Hypothalamus (tissue), 51 donors: ENCODE results near the gene ELK4.

ENCODE experiments used
- DNase-seq, 51 donors: peaks; one replicate each; lab custom pipeline; 2025; lab: John Stamatoyannopoulos, UW

The ELK4 gene

GRCh38 chr1:205598841-205599668 lies 32.8 kb downstream of the ELK4 start:
- peak in 34 of 51 donors; percentile 7 to 65 (median 40) for DNase-seq

GRCh38 chr1:205597691-205598314 lies 34.0 kb downstream of the ELK4 start:
- DNase-seq = no peak

GRCh38 chr1:205596876-205597275 lies 34.9 kb downstream of the ELK4 start:
- DNase-seq = no peak

- DNase-seq = no peak
Observed at GRCh38 chr1:205595861-205596260, 36.0 kb downstream of the ELK4 start.

GRCh38 chr1:205595435-205595834 lies 36.4 kb downstream of the ELK4 start:
- DNase-seq = no peak

GRCh38 chr1:205594846-205595245 lies 37.0 kb downstream of the ELK4 start:
- no peak for DNase-seq

- DNase-seq = no peak
Observed at GRCh38 chr1:205593967-205594366, 37.8 kb downstream of the ELK4 start.

GRCh38 chr1:205593532-205593931 lies 38.3 kb downstream of the ELK4 start:
- DNase-seq = no peak

- DNase-seq = no peak
Observed at GRCh38 chr1:205592443-205593003, 39.3 kb downstream of the ELK4 start.

- peak; percentile 27 to 97 (median 73) for DNase-seq
Observed at GRCh38 chr1:205591522-205592351, 40.1 kb downstream of the ELK4 start.

GRCh38 chr1:205590777-205591513 lies 40.9 kb downstream of the ELK4 start:
- DNase-seq = no peak

- no peak for DNase-seq
Observed at GRCh38 chr1:205590457-205590768, 41.4 kb downstream of the ELK4 start.

- DNase-seq = no peak
Observed at GRCh38 chr1:205589618-205590456, 42.0 kb downstream of the ELK4 start.

GRCh38 chr1:205589046-205589445 lies 42.8 kb downstream of the ELK4 start:
- no peak for DNase-seq

- peak in 9 of 51 donors; percentile 6 to 72 (median 20) for DNase-seq
Observed at GRCh38 chr1:205588636-205589035, 43.2 kb downstream of the ELK4 start.

- DNase-seq = no peak
Observed at GRCh38 chr1:205587581-205587980, 44.2 kb downstream of the ELK4 start.

- no peak for DNase-seq
Observed at GRCh38 chr1:205585835-205586785, 45.7 kb downstream of the ELK4 start.

- no peak for DNase-seq
Observed at GRCh38 chr1:205585169-205585834, 46.5 kb downstream of the ELK4 start.
